Bone marrow (tissue), 2 donors: Measurements from ENCODE around the gene UBC.
"Not testable (repeated sequence)": the region's sequence is repeated elsewhere in the genome, so short reads cannot be mapped to it uniquely, and the experiment has no call there.

Experiments
- DNase-seq, 2 donors: peaks; one replicate each; lab custom pipeline; 2025; lab: John Stamatoyannopoulos, UW

The UBC gene

GRCh38 chr12:124915239-124916236 is 1.1 kb upstream of the UBC start:
- DNase-seq = no peak

- DNase-seq = no peak
Observed at GRCh38 chr12:124913474-124914391, 717 bp downstream of the UBC start.

GRCh38 chr12:124912529-124913287 is 1.7 kb downstream of the UBC start:
- not testable (repeated sequence) for DNase-seq

DNA sequence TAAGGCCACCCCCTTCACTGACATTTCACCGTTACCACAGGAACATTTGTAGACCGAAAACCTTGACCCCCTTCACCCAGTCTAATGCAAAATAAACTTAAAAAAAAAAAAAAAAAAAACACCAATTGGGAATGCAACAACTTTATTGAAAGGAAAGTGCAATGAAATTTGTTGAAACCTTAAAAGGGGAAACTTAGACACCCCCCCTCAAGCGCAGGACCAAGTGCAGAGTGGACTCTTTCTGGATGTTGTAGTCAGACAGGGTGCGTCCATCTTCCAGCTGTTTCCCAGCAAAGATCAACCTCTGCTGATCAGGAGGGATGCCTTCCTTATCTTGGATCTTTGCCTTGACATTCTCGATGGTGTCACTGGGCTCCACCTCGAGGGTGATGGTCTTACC is 2.9 kb downstream of the UBC start:
- not testable (repeated sequence) for DNase-seq

DNA sequence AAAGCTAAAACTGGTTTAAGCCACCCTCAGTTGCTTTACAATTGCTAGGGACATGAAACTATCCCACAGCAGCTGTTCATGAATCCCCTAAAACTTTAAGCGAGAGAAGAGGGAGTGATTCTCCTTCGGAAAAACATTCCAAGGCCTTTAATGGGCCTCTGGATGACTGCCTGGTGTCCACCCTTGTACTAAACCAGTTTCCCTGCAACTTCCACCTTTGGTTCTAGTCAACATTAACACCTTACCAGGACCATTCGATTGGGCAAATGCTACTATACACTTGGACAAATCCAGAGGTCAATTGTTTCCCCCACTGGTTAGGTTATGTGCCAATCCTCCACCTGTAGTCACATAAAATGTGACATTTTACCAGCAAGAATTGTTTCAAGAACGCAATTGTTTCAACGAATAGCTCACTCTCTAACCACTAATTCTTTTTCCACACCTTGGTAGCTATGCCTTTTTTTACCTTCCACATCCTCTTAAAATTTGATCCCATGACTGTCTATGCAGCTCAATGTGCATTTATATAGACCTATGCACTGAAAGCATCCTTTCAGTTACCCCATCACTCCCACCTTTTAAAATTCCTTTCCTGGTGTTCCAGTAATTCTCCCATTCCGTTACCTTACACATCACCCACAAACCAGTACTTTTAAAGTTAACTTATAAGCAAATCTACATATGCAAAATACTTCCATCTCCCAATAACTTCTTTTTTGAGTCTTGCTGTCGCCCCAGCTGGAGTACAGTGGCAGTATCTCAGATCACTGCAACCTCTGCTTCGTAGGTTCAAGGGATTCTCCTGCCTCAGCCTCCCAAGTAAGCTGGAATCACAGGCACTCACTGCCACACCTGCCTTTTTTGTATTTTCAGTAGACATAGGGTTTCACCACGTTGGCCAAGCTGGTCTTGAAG is 3.6 kb downstream of the UBC start:
- DNase-seq = no peak

DNA sequence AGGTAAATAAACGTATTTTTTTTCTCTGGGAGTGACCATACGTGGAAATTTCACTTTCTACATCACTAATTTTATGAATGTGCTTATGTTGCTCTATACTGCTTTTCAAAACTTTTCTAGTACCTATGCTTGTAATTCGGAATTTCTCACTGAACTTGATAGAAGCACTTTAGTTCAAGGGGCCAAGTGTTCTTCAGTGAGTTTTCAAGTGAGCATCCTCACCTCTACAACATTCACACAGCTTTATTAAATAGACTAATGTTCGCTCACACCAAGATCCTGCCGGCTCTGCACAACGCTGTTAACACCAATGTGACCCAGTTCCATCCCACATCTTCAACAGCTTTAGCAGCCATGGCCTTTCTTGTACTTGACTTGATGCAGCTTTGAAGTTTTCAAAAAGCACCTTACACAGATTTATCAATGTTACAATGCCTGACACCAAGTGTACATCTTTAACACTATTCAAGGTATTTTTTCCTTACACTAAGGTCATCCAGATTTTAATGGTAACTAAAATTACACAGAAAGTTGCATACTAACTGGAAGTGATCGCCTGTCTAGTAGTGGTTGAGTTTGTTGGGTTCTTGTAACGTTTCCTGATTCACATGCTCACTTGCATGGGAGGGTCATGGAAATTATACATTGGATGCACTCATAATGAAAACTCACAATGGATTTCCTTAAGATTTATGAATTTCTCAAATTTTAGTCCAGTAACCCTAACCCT is 4.5 kb downstream of the UBC start:
- no peak for DNase-seq

GRCh38 chr12:124906606-124907261 is 7.7 kb downstream of the UBC start:
- no peak for DNase-seq

- DNase-seq = peak in 1 of 2 donors; percentile 25
Observed at GRCh38 chr12:124904306-124905098, 9.9 kb downstream of the UBC start.

GRCh38 chr12:124902916-124903315 is 11.5 kb downstream of the UBC start:
- DNase-seq = no peak

- no peak for DNase-seq
Observed at GRCh38 chr12:124901003-124901402, 13.4 kb downstream of the UBC start.

DNA sequence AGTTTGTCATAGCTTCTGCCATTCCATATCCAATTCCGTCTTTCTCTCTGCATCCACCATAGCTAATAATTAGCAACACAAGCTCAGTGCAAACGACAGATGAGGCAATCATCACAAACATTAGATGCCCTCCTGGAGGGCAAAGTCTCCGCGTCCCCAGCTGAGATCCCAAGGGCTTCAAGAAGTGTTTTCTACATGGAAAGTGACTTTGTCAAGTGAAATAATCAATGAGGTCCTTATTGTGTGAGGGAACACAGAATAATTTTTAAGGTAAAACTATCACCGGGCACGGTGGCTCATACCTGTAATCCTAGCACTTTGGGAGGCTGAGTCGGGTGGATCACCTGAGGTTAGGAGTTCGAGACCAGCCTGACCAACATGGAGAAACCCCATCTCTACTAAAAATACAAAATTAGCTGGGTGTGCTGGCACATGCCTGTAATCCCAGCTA is 14.1 kb downstream of the UBC start:
- DNase-seq = not testable (repeated sequence)

GRCh38 chr12:124898923-124899294 is 15.5 kb downstream of the UBC start:
- no peak for DNase-seq

DNA sequence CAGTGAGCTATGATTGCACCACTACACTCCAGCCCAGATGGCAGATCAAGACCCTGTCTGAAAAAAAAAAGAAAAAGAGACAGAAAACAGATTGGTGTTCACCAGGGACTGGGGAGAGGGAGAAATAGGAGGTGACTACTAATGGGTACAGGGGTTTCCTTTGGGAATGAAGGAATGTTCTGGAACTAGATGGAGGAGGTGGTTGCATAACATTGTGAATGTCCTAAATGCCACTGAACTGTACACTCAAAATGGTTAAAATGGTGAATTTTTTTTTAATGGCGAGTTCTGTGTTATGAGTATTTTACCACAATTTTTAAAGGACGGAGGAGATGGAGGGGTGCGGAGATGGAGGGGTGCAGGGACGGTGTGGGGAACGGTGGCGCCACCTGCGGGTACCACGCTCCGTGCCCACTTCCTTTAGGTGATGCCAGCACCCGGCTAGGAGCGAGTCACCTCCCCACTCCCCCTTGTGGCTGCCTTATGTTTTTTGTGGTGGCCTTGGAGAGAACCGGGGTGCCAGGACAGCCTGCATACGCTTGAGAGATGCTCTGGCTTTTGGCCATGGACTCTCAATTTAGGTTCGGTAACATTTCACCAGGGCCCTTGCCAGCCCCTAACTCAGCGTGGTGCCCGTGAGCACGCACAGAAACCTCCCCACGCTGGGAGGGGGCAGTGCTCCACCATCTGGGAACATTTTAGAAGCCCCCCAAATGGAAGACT is 16.1 kb downstream of the UBC start:
- peak; percentile 7 to 60 for DNase-seq

DNA sequence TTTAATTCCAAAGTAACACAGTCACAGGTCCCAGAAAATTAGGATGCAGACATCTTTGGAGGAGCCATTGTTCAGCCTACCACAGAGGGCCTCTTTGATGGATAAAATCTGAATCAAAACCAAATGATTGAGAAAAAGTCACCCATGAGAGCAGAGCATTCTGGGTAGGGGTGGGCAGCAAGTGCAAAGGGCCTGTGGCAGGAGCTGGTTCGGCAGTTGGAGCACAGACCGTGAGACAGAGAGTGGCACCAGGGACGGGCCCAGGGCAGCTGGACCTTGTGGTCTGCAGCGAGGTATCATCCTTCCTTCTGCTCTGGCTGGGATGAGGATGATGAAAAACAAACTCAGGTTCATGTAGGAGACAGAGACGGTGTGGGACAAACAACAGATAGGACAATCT is 18.0 kb downstream of the UBC start:
- DNase-seq = no peak

DNA sequence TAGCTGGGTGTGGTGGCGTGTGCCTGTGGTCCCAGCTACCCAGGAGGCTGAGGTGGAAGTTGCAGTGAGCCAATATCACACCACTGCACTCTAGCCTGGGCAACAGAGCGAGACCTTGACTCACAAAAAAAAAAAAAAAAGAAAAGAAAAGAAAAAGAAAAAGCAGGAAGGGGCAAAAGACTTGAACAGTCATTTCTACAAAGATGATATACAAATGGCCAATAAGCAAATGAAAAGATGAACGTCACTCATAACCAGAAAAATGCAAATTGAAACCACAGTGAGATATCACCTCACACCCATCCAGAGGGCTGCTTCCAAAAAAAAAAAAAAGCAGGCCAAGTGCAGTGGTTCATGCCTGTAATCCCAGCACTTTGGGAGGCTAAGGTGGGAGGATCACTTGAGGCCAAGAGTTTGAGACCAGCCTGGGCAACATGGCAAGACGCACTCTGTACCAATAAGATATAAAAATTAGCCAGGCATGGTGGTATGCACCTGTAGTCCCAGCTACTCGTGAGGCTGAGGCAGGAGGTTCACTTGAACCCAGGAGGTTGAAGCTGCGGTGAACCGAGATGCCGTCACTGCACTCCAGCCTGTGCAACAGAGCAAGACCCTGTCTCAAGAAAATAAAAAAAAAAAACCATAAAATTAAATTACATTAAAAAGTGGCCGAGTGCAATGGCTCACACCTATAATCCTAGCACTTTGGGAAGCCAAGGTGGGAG is 20.5 kb downstream of the UBC start:
- no peak for DNase-seq

- no peak for DNase-seq
Observed at GRCh38 chr12:124888260-124888659, 26.2 kb downstream of the UBC start.

- not testable (repeated sequence) for DNase-seq
Observed at GRCh38 chr12:124887766-124888165, 26.7 kb downstream of the UBC start.
